ENCODE measurements around the gene TMEM101. TPM values are rescaled to one million over a fixed set of nuclear protein-coding genes. Genes with fewer than 3 reads are reported as not detected.

Gene TMEM101
- total and polyA plus RNA-seq, 10 of the 15 experiments (the other 5 are each of a cell fraction or from before 2014, with no cell fraction given) = 18.4 to 72.5 (median 35.9) TPM

- ChIA-PET CTCF (interaction anchor here (1.8 to 4.1 kb wide), 2 partner anchors 30 to 157 kb away, joined by 4 to 12 read pairs; no protein-coding TSS in a partner anchor), RAD21 (ENCODE audit: unreplicated experiment) (no interaction called here), POLR2A (no interaction called here), SMC1A (ENCODE audit: uncharacterized antibody, unreplicated experiment) (interaction anchor here (0.8 kb wide), 1 partner anchor 31 kb away, joined by 3 read pairs; no protein-coding TSS in a partner anchor)
- intact Hi-C loops (cut with micrococcal nuclease; ENCODE audit: unreplicated experiment) (no loop called here), in situ Hi-C loops (cut with MboI) (loop anchor here (25.0 kb wide), 1 partner anchor 799 kb away; the partner anchor contains the start of gene TMEM106A)
- Histone ChIP-seq H3K4me3 (no peak overlapping the region), H3K27me3 (replicated peaks in 1 of 2; ENCODE audit: control insufficient read depth in 2 of 2, insufficient read depth in 2 of 2, low read length in 1 of 2) (no peaks in the 10 kb centered on the region; a peak in 3 of 4 replicates), H3K9ac (ENCODE audit: control insufficient read depth, insufficient read depth, low read length) (no peak overlapping the region), H3K9me3 (replicated peaks; ENCODE audit: control insufficient read depth, insufficient read depth, low read length) (no peaks in the 10 kb centered on the region), H3K4me2 (ENCODE audit: control insufficient read depth, insufficient read depth) (no peak overlapping the region), H3K36me3 (ENCODE audit: control insufficient read depth in 2 of 2, insufficient read depth in 2 of 2, low read length in 1 of 2) (no peaks in the 10 kb centered on the region), H2AFZ (ENCODE audit: control insufficient read depth, low read depth, low read length) (no peak overlapping the region), H3K79me2 (ENCODE audit: control insufficient read depth, insufficient read depth, low read length) (peaks cover 8% of the 10 kb centered on the region), H4K20me1 (ENCODE audit: control insufficient read depth, insufficient read depth) (no peaks in the 10 kb centered on the region), H3K4me1 (ENCODE audit: control insufficient read depth, insufficient read depth, low read length) (peaks cover 19% of the 10 kb centered on the region), H3K27ac (ENCODE audit: control insufficient read depth, insufficient read depth) (no peak overlapping the region)
- no peak for FAIRE-seq
- no peak for DNase-seq (ENCODE audit: low read depth, low spot score)
- 52% methylated on average over 4 of the region's 4 CpGs for WGBS (ENCODE audit: insufficient coverage, insufficient replicate concordance, low lambda C conversion rate, missing lambda C conversion rate)
- no peak for ATAC-seq
- BruUV-seq (replicated peaks) = TSS peak; percentile 52
- no peak for TF ChIP-seq SP1 (IDR thresholded peaks at IDR 0.05; ENCODE audit: low read depth, low read length)
Measured at GRCh38 chr17:44010966-44011647, 3.7 kb downstream of the TMEM101 start.

- ChIA-PET RAD21 (ENCODE audit: unreplicated experiment) (interaction anchor here (1.0 kb wide), 1 partner anchor 103 kb away, joined by 3 read pairs; no protein-coding TSS in a partner anchor), POLR2A (interaction anchor here (0.6 to 1.3 kb wide), 3 partner anchors 46 to 134 kb away, joined by 3 read pairs; no protein-coding TSS in a partner anchor), CTCF (interaction anchor here (0.7 to 4.1 kb wide), 11 partner anchors 31 to 162 kb away, joined by 3 to 12 read pairs (median 3); no protein-coding TSS in a partner anchor), SMC1A (ENCODE audit: uncharacterized antibody, unreplicated experiment) (interaction anchor here (0.7 to 1.0 kb wide), 2 partner anchors 14 to 124 kb away, joined by 3 read pairs; no protein-coding TSS in a partner anchor)
- H3K9me3 ChIP-seq (replicated peaks; ENCODE audit: control insufficient read depth, insufficient read depth, low read length) = no peaks in the 10 kb centered on the region
- intact Hi-C loops (cut with micrococcal nuclease; ENCODE audit: unreplicated experiment) (no loop called here), in situ Hi-C loops (cut with MboI) (loop anchor here (25.0 kb wide), 1 partner anchor 796 kb away; the partner anchor contains the start of gene TMEM106A)
- no peaks in the 10 kb centered on the region for H3K36me3 ChIP-seq (ENCODE audit: control insufficient read depth in 2 of 2, insufficient read depth in 2 of 2, low read length in 1 of 2)
- DNase-seq (ENCODE audit: low read depth, low spot score) (no peak), FAIRE-seq (no peak), ATAC-seq (no peak)
- H4K20me1 ChIP-seq (ENCODE audit: control insufficient read depth, insufficient read depth) = no peaks in the 10 kb centered on the region; the same call in 1 of the 2 replicates
- peaks cover 16% of the 10 kb centered on the region for H3K4me1 ChIP-seq (ENCODE audit: control insufficient read depth, insufficient read depth, low read length)
- no peaks in the 10 kb centered on the region for H3K79me2 ChIP-seq (ENCODE audit: control insufficient read depth, insufficient read depth, low read length)
- TF ChIP-seq PBX3 (IDR thresholded peaks at IDR 0.05; ENCODE audit: insufficient replicate concordance, low read depth, low read length) = no peak
- TF ChIP-seq PKNOX1 (IDR thresholded peaks at IDR 0.05) = no peak
- WGBS (ENCODE audit: insufficient coverage, insufficient replicate concordance, low lambda C conversion rate, missing lambda C conversion rate) = 50% methylated on average over 6 of the region's 6 CpGs
- H2AFZ ChIP-seq (ENCODE audit: control insufficient read depth, low read depth, low read length) = no peak overlapping the region
- H3K27me3 ChIP-seq (replicated peaks in 1 of 2; ENCODE audit: control insufficient read depth in 2 of 2, insufficient read depth in 2 of 2, low read length in 1 of 2) = peaks cover 10% of the 10 kb centered on the region in 2 experiments
- no TSS peak for BruUV-seq (replicated peaks)
- H3K4me2 ChIP-seq (ENCODE audit: control insufficient read depth, insufficient read depth) = peak overlapping the region; percentile 96; the same call in 1 of the 2 replicates
- H3K9ac ChIP-seq (ENCODE audit: control insufficient read depth, insufficient read depth, low read length) = peak overlapping the region; percentile 24; the same call in 1 of the 2 replicates
- H3K4me3 ChIP-seq = no peak overlapping the region
- H3K27ac ChIP-seq (ENCODE audit: control insufficient read depth, insufficient read depth) = no peak overlapping the region
Measured at GRCh38 chr17:44008205-44008909, 6.4 kb downstream of the TMEM101 start.
